KMS-11 (cell line): ENCODE data around the gene RYR2.

ENCODE experiments used
- H2AFZ ChIP-seq: fragments of 200-600 bp; sonication (generic); 2 replicates; pipeline ENCODE4 v1.6.1; 2016; ENCODE audit warnings: antibody characterized with exemption, mixed run types, low read depth
- H3K27ac ChIP-seq: fragments of 200-600 bp; sonication (generic); 2 replicates; pipeline ENCODE4 v1.6.1; 2016; ENCODE audit warnings: mild to moderate bottlenecking, mixed run types
- H3K27me3 ChIP-seq: fragments of 200-600 bp; sonication (generic); 2 replicates; pipeline ENCODE4 v1.6.1; 2017; ENCODE audit warnings: mild to moderate bottlenecking, low read depth, mixed run types, moderate library complexity; ENCODE audit not compliant: insufficient read depth
- H3K36me3 ChIP-seq: fragments of 200-600 bp; sonication (generic); 2 replicates; pipeline ENCODE4 v1.6.1; 2017; ENCODE audit warnings: mild to moderate bottlenecking, mixed run types; ENCODE audit not compliant: insufficient read depth
- H3K4me1 ChIP-seq: fragments of 200-600 bp; sonication (generic); 2 replicates; pipeline ENCODE4 v1.6.1; 2016; ENCODE audit warnings: mild to moderate bottlenecking, low read depth, mixed run types; ENCODE audit not compliant: poor library complexity, severe bottlenecking
- H3K4me2 ChIP-seq: fragments of 200-600 bp; sonication (generic); 2 replicates; pipeline ENCODE4 v1.7.0; 2016; ENCODE audit warnings: mild to moderate bottlenecking, mixed run types
- H3K4me3 ChIP-seq: fragments of 200-600 bp; sonication (generic); IDR thresholded peaks from 2 replicates; pipeline ENCODE4 v1.6.1; 2017; ENCODE audit warnings: low read depth, low read length, mixed read lengths; ENCODE audit not compliant: insufficient read depth
- H3K79me2 ChIP-seq: fragments of 200-600 bp; sonication (generic); 2 replicates; pipeline ENCODE4 v1.6.1; 2016; ENCODE audit warnings: low read depth, mixed run types; ENCODE audit not compliant: insufficient read depth
- H3K9ac ChIP-seq: fragments of 200-600 bp; sonication (generic); 2 replicates; pipeline ENCODE4 v1.6.1; 2016; ENCODE audit warnings: mild to moderate bottlenecking, mixed run types
- H4K20me1 ChIP-seq: fragments of 200-600 bp; sonication (generic); 2 replicates; pipeline ENCODE4 v1.6.1; 2016; ENCODE audit warnings: mild to moderate bottlenecking, mixed run types; ENCODE audit not compliant: insufficient read depth
- TF ChIP-seq, protein P1 (sequence below): fragments of 200-600 bp; sonication (generic); conservative IDR thresholded peaks from 2 replicates; pipeline ENCODE4 v1.6.1; 2017; ENCODE audit warnings: low read depth, mild to moderate bottlenecking, antibody characterized with exemption, low read length, moderate library complexity, mixed read lengths

RYR2 gene

DNA sequence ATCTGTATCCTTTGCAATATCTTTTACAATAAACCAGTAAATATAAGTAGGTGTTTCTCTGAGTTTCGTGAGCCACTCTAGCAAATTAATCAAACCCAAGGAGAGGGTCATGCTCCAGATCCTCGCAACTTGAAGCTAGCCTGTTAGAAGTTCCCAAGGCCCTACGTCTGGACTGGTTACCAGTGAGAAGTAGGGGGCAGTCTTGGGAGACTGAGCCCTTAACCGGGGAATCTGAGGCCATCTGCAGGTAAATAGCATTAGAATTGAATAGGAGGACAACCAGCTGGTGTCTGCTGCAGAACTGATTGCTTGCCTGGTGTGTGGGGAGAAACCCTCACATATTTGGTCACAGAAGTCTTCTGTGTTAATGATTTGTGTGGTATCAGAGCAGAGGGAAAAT is 190.5 kb downstream of the RYR2 start:
- H3K4me1 ChIP-seq, result no peaks in the 10 kb centered on the region
- TF ChIP-seq, protein P1, sequence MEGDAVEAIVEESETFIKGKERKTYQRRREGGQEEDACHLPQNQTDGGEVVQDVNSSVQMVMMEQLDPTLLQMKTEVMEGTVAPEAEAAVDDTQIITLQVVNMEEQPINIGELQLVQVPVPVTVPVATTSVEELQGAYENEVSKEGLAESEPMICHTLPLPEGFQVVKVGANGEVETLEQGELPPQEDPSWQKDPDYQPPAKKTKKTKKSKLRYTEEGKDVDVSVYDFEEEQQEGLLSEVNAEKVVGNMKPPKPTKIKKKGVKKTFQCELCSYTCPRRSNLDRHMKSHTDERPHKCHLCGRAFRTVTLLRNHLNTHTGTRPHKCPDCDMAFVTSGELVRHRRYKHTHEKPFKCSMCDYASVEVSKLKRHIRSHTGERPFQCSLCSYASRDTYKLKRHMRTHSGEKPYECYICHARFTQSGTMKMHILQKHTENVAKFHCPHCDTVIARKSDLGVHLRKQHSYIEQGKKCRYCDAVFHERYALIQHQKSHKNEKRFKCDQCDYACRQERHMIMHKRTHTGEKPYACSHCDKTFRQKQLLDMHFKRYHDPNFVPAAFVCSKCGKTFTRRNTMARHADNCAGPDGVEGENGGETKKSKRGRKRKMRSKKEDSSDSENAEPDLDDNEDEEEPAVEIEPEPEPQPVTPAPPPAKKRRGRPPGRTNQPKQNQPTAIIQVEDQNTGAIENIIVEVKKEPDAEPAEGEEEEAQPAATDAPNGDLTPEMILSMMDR, result no peak
- no peak overlapping the region for H3K4me2 ChIP-seq
- H3K27ac ChIP-seq, result no peak overlapping the region
- H3K9ac ChIP-seq, result no peak overlapping the region
- no peaks in the 10 kb centered on the region for H3K27me3 ChIP-seq
- H4K20me1 ChIP-seq, result no peaks in the 10 kb centered on the region
- H3K36me3 ChIP-seq, result no peaks in the 10 kb centered on the region
- H3K79me2 ChIP-seq, result no peaks in the 10 kb centered on the region
- no peak overlapping the region for H2AFZ ChIP-seq
- no peak overlapping the region for H3K4me3 ChIP-seq

DNA sequence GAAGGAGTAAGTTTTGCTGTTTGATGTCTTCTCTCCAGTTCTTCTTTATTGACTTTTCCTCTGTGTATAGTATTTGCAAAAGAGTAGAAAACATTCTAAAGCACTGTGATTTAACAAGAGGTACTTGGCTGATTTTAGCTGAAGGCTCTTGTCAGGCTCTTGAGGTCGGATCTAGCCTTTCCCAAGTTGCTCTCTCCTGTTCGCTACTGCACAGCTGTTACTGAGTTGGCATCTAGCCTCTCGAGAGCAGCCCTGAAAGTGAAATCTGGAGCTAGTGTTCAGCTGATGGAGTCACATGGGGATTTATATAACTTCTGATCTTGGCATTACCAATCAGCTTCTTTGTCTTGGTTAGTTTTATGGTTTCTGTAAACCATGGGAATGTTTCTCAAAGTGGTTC is 193.1 kb downstream of the RYR2 start:
- H3K27me3 ChIP-seq, result no peaks in the 10 kb centered on the region
- TF ChIP-seq, protein P1, result no peak

DNA sequence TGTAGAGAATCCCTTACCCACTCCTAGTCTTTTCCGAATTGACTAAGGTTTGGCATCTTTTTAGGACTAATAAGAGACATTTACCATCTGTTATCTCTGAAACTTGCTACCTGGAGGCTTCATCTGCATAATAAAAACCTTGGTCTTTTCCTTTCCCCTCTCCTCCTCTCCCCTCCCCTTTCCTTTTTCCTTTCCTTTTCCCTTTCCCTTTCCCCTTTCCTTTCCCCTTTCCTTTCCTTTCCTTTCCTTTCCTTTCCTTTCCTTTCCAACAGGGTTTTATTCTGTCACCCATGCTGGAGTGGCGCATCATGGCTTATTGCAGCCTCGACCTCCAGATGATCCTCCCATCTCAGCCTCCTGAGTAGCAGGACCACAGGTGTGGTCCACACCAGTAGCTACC is 195.7 kb downstream of the RYR2 start:
- no peaks in the 10 kb centered on the region for H3K79me2 ChIP-seq
- no peak overlapping the region for H3K4me2 ChIP-seq
- H2AFZ ChIP-seq, result no peak overlapping the region
- no peaks in the 10 kb centered on the region for H3K36me3 ChIP-seq
- no peaks in the 10 kb centered on the region for H3K4me1 ChIP-seq
- no peaks in the 10 kb centered on the region for H3K27me3 ChIP-seq
- H3K9ac ChIP-seq, result no peak overlapping the region
- no peak overlapping the region for H3K4me3 ChIP-seq
- no peak overlapping the region for H3K27ac ChIP-seq
- TF ChIP-seq, protein P1, result no peak
- H4K20me1 ChIP-seq, result no peaks in the 10 kb centered on the region

More for the DNA sequence above, 193.1 kb downstream of the RYR2 start:
- H3K9ac ChIP-seq, result no peak overlapping the region
- no peaks in the 10 kb centered on the region for H3K4me1 ChIP-seq
- no peak overlapping the region for H3K4me3 ChIP-seq
- H3K4me2 ChIP-seq, result no peak overlapping the region
- H2AFZ ChIP-seq, result no peak overlapping the region
- H3K79me2 ChIP-seq, result no peaks in the 10 kb centered on the region
- H3K36me3 ChIP-seq, result no peaks in the 10 kb centered on the region
- H3K27ac ChIP-seq, result no peak overlapping the region
- H4K20me1 ChIP-seq, result no peaks in the 10 kb centered on the region

DNA sequence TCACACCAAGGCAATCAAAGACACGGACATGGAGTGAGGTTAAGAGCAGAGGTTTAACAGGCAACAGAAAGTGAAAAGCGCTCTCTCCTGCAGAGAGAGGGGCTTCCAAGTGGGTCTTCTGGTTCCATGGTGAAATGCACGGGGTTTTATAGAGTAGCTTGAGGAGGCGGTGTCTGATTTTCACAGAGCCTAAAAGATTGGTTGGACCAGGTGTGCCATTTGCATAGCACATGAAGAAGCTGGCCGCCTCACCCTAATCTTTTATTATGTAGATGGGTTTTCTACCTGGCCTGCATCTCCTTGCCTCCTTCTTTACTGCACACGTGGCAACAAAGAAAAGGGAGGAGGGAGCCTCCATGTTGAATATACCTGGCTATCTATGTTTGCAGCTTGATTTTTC is 197.3 kb downstream of the RYR2 start:
- no peak overlapping the region for H3K27ac ChIP-seq
- TF ChIP-seq, protein P1, result no peak
- no peak overlapping the region for H3K4me3 ChIP-seq
- H3K79me2 ChIP-seq, result no peaks in the 10 kb centered on the region
- H3K4me1 ChIP-seq, result no peaks in the 10 kb centered on the region
- no peak overlapping the region for H2AFZ ChIP-seq
- H3K36me3 ChIP-seq, result no peaks in the 10 kb centered on the region
- H3K27me3 ChIP-seq, result no peaks in the 10 kb centered on the region
- H4K20me1 ChIP-seq, result no peaks in the 10 kb centered on the region
- no peak overlapping the region for H3K4me2 ChIP-seq
- H3K9ac ChIP-seq, result no peak overlapping the region
